Measurements from ENCODE around the gene PPP4R1.

DNA sequence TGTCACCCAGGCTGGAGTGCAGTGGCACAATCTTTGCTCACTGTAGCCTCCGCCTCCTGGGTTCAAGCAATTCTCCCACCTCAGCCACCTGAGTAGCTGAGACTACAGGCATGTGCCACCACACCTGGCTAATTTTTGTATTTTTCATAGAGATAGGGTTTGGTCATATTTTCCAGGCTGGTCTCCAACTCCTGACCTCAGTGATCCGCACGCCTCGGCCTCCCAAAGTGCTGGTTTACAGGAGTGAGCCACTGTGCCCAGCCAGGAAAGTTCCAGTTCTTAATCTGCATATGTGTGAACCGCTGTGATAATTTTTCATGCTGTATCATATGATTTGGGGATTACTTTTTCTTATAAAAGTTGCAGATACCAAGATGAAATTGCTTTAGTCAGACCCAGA, 14.6 kb upstream of the PPP4R1 start:
- TF ChIP-seq, protein P1, sequence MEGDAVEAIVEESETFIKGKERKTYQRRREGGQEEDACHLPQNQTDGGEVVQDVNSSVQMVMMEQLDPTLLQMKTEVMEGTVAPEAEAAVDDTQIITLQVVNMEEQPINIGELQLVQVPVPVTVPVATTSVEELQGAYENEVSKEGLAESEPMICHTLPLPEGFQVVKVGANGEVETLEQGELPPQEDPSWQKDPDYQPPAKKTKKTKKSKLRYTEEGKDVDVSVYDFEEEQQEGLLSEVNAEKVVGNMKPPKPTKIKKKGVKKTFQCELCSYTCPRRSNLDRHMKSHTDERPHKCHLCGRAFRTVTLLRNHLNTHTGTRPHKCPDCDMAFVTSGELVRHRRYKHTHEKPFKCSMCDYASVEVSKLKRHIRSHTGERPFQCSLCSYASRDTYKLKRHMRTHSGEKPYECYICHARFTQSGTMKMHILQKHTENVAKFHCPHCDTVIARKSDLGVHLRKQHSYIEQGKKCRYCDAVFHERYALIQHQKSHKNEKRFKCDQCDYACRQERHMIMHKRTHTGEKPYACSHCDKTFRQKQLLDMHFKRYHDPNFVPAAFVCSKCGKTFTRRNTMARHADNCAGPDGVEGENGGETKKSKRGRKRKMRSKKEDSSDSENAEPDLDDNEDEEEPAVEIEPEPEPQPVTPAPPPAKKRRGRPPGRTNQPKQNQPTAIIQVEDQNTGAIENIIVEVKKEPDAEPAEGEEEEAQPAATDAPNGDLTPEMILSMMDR (conservative IDR thresholded peaks at IDR 0.05; ENCODE audit: low read depth, low read length): no peak
- TF ChIP-seq RFX5 (IDR thresholded peaks at IDR 0.05; ENCODE audit: low read depth, low read length) (no peak), CEBPB (IDR thresholded peaks at IDR 0.05; ENCODE audit: low read depth, low read length) (no peak), FOS (IDR thresholded peaks at IDR 0.05; ENCODE audit: low read depth, low read length) (no peak), POLR2A (IDR thresholded peaks at IDR 0.05; ENCODE audit: low read depth, low read length) (no peak), CHD1 (IDR thresholded peaks at IDR 0.05; ENCODE audit: low read depth, low read length) (no peak), RAD21 (IDR thresholded peaks at IDR 0.05; ENCODE audit: low read length) (no peak), SMC3 (IDR thresholded peaks at IDR 0.05; ENCODE audit: low read depth, low read length) (no peak), BHLHE40 (IDR thresholded peaks at IDR 0.05; ENCODE audit: low read depth, low read length) (no peak), MAFK (IDR thresholded peaks at IDR 0.05; ENCODE audit: low read depth, low read length) (no peak), MAZ (IDR thresholded peaks at IDR 0.05; ENCODE audit: borderline replicate concordance, low read depth, low read length) (no peak)
- TF ChIP-seq, protein P2, sequence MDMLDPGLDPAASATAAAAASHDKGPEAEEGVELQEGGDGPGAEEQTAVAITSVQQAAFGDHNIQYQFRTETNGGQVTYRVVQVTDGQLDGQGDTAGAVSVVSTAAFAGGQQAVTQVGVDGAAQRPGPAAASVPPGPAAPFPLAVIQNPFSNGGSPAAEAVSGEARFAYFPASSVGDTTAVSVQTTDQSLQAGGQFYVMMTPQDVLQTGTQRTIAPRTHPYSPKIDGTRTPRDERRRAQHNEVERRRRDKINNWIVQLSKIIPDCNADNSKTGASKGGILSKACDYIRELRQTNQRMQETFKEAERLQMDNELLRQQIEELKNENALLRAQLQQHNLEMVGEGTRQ (IDR thresholded peaks at IDR 0.05; ENCODE audit: low read depth, low read length): no peak
